ENCODE data around the gene ZNF804A.

ZNF804A gene

DNA sequence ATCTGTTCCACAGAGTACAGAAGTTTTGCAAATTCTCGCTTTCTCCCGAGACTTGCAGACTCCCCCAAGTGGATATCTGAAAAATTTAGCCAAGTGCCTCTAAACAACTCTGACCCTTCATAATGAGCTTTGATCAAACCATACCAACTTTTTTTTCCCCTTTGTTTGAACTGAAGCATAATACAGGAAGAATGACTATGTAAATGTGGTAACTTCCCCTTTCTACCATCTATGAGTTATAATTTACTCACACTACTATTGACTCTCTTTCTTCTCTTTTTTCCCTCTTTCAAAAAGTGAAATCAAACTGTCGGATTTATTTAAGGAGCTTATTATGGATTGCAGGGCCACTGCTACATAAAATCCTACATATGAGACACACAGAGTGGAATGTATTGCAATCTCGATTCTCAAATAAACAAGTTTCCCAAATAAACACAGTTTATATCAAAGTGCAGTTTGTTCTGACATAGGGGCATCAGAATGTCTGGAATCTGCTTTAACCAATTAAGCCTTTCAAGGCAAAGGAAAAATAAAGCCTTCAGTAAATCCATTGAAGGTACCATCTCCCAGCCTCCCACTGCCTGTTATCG is 1.4 kb upstream of the ZNF804A start:
- no peaks in the 10 kb centered on the region; the same call in 1 of the 2 replicates for H4K20me1 ChIP-seq (ENCODE audit: insufficient read depth)
- no peaks in the 10 kb centered on the region for H3K36me3 ChIP-seq (ENCODE audit: insufficient read depth)
- TF ChIP-seq, protein P1, sequence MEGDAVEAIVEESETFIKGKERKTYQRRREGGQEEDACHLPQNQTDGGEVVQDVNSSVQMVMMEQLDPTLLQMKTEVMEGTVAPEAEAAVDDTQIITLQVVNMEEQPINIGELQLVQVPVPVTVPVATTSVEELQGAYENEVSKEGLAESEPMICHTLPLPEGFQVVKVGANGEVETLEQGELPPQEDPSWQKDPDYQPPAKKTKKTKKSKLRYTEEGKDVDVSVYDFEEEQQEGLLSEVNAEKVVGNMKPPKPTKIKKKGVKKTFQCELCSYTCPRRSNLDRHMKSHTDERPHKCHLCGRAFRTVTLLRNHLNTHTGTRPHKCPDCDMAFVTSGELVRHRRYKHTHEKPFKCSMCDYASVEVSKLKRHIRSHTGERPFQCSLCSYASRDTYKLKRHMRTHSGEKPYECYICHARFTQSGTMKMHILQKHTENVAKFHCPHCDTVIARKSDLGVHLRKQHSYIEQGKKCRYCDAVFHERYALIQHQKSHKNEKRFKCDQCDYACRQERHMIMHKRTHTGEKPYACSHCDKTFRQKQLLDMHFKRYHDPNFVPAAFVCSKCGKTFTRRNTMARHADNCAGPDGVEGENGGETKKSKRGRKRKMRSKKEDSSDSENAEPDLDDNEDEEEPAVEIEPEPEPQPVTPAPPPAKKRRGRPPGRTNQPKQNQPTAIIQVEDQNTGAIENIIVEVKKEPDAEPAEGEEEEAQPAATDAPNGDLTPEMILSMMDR (conservative IDR thresholded peaks at IDR 0.05; ENCODE audit: low read depth, low read length): 0 out of 2 replicates have a peak, but pooled peaks have one; percentile 22
- peak overlapping the region; percentile 85 for H2AFZ ChIP-seq (ENCODE audit: low read depth)
- H3K4me3 ChIP-seq (IDR thresholded peaks at IDR 0.05; ENCODE audit: insufficient read depth, low read depth, low read length): peak overlapping the region; percentile 84
- H3K9ac ChIP-seq: peak overlapping the region; percentile 94; the same call in 1 of the 2 replicates
- H3K4me2 ChIP-seq: peak overlapping the region; percentile 86
- H3K27ac ChIP-seq: peak overlapping the region; percentile 90
- no peaks in the 10 kb centered on the region for H3K27me3 ChIP-seq (ENCODE audit: insufficient read depth, low read depth)
- peaks cover 22% of the 10 kb centered on the region for H3K4me1 ChIP-seq (ENCODE audit: low read depth, poor library complexity, severe bottlenecking)
- peaks cover 32% of the 10 kb centered on the region for H3K79me2 ChIP-seq (ENCODE audit: insufficient read depth, low read depth)

DNA sequence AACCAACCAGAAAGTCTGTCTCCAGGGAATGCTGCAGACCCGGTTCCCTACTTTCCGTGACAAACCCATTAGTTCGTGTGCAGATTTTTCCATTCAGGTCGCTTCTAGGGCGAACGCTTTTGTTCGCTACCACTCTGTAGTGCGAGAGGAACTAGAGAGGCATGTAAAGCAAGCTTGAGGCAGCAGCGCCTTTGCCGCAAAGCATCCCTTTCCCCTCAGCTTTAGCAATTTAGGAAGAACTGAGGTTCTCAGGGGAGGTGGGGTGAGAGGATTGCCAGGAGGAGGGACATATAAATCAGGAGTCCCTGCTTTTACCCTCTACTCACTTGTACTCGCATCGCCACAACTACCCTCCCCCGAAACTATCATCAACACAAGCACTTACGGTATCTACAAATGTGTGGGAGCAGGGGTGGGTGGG is 748 bp upstream of the ZNF804A start:
- H3K9ac ChIP-seq: peak overlapping the region; percentile 94
- H3K4me2 ChIP-seq: peak overlapping the region; percentile 86

DNA sequence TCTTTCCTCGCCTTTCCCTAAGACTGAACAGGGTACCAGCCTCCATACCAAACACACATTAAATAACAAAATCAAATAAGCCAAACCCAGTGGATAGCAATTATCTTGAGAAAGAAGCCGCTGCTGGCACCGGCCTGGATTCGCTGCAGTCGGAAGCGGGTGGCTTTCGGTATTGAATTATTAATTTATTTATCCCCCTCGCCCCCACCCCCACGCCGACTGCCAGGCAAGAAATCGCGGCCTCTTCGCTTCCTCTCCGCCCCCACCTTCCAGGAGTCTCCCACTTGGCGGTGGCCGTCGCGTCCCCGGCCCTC is 370 bp upstream of the ZNF804A start:
- Histone ChIP-seq H3K27me3 (ENCODE audit: insufficient read depth, low read depth) (no peaks in the 10 kb centered on the region), H3K27ac (peak overlapping the region; percentile 90), H3K4me2 (peak overlapping the region; percentile 86), H3K9ac (peak overlapping the region; percentile 94), H3K4me1 (ENCODE audit: low read depth, poor library complexity, severe bottlenecking) (peaks cover 32% of the 10 kb centered on the region), H3K36me3 (ENCODE audit: insufficient read depth) (no peaks in the 10 kb centered on the region), H3K79me2 (ENCODE audit: insufficient read depth, low read depth) (peaks cover 43% of the 10 kb centered on the region), H4K20me1 (ENCODE audit: insufficient read depth) (no peaks in the 10 kb centered on the region; the same call in 1 of the 2 replicates), H3K4me3 (IDR thresholded peaks at IDR 0.05; ENCODE audit: insufficient read depth, low read depth, low read length) (peak overlapping the region; percentile 84), H2AFZ (ENCODE audit: low read depth) (peak overlapping the region; percentile 85)
- TF ChIP-seq, protein P1 (conservative IDR thresholded peaks at IDR 0.05; ENCODE audit: low read depth, low read length): no peak

More for the DNA sequence above, 748 bp upstream of the ZNF804A start:
- Histone ChIP-seq H3K27ac (peak overlapping the region; percentile 90), H3K27me3 (ENCODE audit: insufficient read depth, low read depth) (no peaks in the 10 kb centered on the region), H3K4me1 (ENCODE audit: low read depth, poor library complexity, severe bottlenecking) (peaks cover 28% of the 10 kb centered on the region), H3K4me3 (IDR thresholded peaks at IDR 0.05; ENCODE audit: insufficient read depth, low read depth, low read length) (peak overlapping the region; percentile 84), H2AFZ (ENCODE audit: low read depth) (peak overlapping the region; percentile 85), H3K36me3 (ENCODE audit: insufficient read depth) (no peaks in the 10 kb centered on the region), H3K79me2 (ENCODE audit: insufficient read depth, low read depth) (peaks cover 39% of the 10 kb centered on the region), H4K20me1 (ENCODE audit: insufficient read depth) (no peaks in the 10 kb centered on the region; the same call in 1 of the 2 replicates)
- TF ChIP-seq, protein P1 (conservative IDR thresholded peaks at IDR 0.05; ENCODE audit: low read depth, low read length): no peak

DNA sequence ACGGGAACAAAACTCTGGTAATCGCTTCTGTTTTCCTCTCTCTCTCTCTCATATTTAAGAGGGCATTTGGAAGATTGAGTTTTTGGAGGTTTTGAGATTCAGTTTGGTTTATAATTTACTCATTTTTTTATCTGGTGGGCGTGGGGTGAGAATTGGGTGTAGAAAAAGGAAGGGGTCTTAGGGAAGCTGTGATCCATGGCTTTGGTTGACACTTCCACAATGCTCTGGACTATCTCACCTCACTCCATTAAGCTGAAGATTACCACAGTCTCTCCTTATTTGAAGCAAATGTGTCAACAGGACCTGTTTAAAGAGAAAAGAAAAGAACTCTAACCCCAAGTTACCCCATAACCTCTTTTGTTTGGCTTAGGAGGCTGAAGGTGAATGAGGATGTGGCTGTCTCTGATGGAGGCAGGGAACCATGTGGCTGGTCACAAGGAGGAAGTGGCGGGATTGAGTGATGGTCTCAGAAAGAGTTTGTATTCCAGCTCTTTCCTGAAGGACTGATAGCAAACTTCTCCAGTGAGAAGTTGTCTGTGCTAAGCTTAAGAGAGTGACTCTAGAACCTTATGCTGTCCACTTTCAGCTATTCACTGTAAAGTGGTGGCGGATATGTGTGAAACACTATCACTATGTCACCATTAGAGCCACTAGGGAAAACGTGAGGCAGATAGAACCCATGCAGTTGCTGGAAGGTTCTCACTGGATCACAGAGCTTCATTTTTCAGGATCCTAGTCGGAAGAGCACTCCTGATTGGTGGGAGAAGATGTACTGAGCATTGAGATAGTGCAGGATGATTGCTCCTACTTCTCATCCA is 934 bp downstream of the ZNF804A start:
- TF ChIP-seq, protein P1 (conservative IDR thresholded peaks at IDR 0.05; ENCODE audit: low read depth, low read length): no peak
- Histone ChIP-seq H3K79me2 (ENCODE audit: insufficient read depth, low read depth) (peaks cover 54% of the 10 kb centered on the region), H3K9ac (peak overlapping the region; percentile 94), H4K20me1 (ENCODE audit: insufficient read depth) (no peaks in the 10 kb centered on the region; the same call in 1 of the 2 replicates), H3K4me3 (IDR thresholded peaks at IDR 0.05; ENCODE audit: insufficient read depth, low read depth, low read length) (peak overlapping the region; percentile 95), H2AFZ (ENCODE audit: low read depth) (peak overlapping the region; percentile 85), H3K27ac (peak overlapping the region; percentile 90), H3K4me1 (ENCODE audit: low read depth, poor library complexity, severe bottlenecking) (peaks cover 38% of the 10 kb centered on the region), H3K27me3 (ENCODE audit: insufficient read depth, low read depth) (no peaks in the 10 kb centered on the region), H3K4me2 (peak overlapping the region; percentile 86), H3K36me3 (ENCODE audit: insufficient read depth) (no peaks in the 10 kb centered on the region)
